HCT116 (cell line): ENCODE measurements around the gene FTO. TPM values are rescaled to one million over a fixed set of nuclear protein-coding genes. Genes with fewer than 3 reads are reported as not detected.

Source experiments
- ATAC-seq: fragments of 200-7000 bp; cut with Tn5 transposase; 2 replicates; pipeline ENCODE4 v1.9.1; 2020; ENCODE audit warnings: mild to moderate bottlenecking, moderate library complexity
- BruUV-seq: library from RNA; stranded (reverse); fragments of 400-500 nt; replicated peaks from 2 replicates; lab custom pipeline; 2021; lab: Mats Ljungman, UMichigan
- CTCF ChIA-PET: fragments of 300-600 bp; sonication (Branson Sonifier 250); formaldehyde crosslinking; loops from one replicate; lab custom pipeline; 2021; ENCODE audit warnings: antibody characterized with exemption; lab: Charles Lee
- POLR2A ChIA-PET: fragments of 300-600, 350-600 bp; sonication (Branson Sonifier 250); formaldehyde crosslinking; loops from one replicate; lab custom pipeline; 2021; ENCODE audit warnings: antibody characterized with exemption; lab: Charles Lee
- RAD21 ChIA-PET, 2 experiments: fragments of 300-600 bp; sonication (Branson Sonifier 250); formaldehyde crosslinking; loops; one replicate each; lab custom pipeline; 2023; ENCODE audit warnings: low total read pairs in 2 of 2; ENCODE audit not compliant: uncharacterized antibody in 2 of 2, unreplicated experiment in 2 of 2, low non-redundant PET in 1 of 2; lab: Charles Lee
- DNase-seq: peaks from one replicate; pipeline ENCODE4 v3.0.0-alpha.2; 2010; ENCODE audit warnings: low read depth, low spot score
- H2AFZ ChIP-seq: fragments of 200-600 bp; shearing (Covaris generic), sonication (generic); 2 replicates; pipeline ENCODE4 v1.6.1; 2017; ENCODE audit warnings: low read depth, mixed run types, mixed read lengths, antibody characterized with exemption, low read length; ENCODE audit not compliant: poor library complexity, severe bottlenecking
- H3K27ac ChIP-seq: 2 replicates; pipeline ENCODE4 v1.5.1; 2012; ENCODE audit warnings: low read depth, low read length
- H3K27me3 ChIP-seq: fragments of 200-600 bp; sonication (generic); 2 replicates; pipeline ENCODE4 v1.6.1; 2016; ENCODE audit warnings: mixed run types, low read length, mixed read lengths; ENCODE audit not compliant: insufficient read depth
- H3K36me3 ChIP-seq, 2 experiments: fragments of 200-500 bp in 1 of 2; fragments of 200-600 bp in 1 of 2; sonication (Bioruptor generic) in 1 of 2; sonication (generic) in 1 of 2; 2 replicates each; pipeline versions ENCODE4 v1.5.1 to v1.6.1; 2014 to 2016; ENCODE audit warnings: low read length in 2 of 2, inconsistent platforms in 1 of 2, mixed read lengths in 1 of 2, mixed run types in 1 of 2; ENCODE audit not compliant: insufficient read depth in 2 of 2, control insufficient read depth in 1 of 2
- H3K4me1 ChIP-seq, 2 experiments: fragments of 200-600 bp in 1 of 2; sonication (generic) in 1 of 2; 2 replicates each; pipeline versions ENCODE4 v1.5.1 to v1.6.1; 2012 to 2017; ENCODE audit warnings: low read length in 2 of 2, inconsistent platforms in 1 of 2, mild to moderate bottlenecking in 1 of 2, mixed read lengths in 1 of 2, mixed run types in 1 of 2, moderate library complexity in 1 of 2; ENCODE audit not compliant: insufficient read depth in 2 of 2, control insufficient read depth in 1 of 2
- H3K4me2 ChIP-seq: fragments of 200-600 bp; sonication (generic); 2 replicates; pipeline ENCODE4 v1.6.1; 2017; ENCODE audit warnings: mixed run types, low read length, mixed read lengths
- H3K4me3 ChIP-seq, 2 experiments: fragments of 200-600 bp in 1 of 2; sonication (generic) in 1 of 2; replicated peaks in 1 of 2; 2 replicates each; pipeline ENCODE4 v1.5.1; 2011 to 2016; ENCODE audit warnings: low read length in 2 of 2, control low read depth in 1 of 2, low read depth in 1 of 2, mild to moderate bottlenecking in 1 of 2, mixed read lengths in 1 of 2, mixed run types in 1 of 2
- H3K79me2 ChIP-seq: fragments of 200-600 bp; sonication (generic); 2 replicates; pipeline ENCODE4 v1.6.1; 2017; ENCODE audit warnings: mild to moderate bottlenecking, mixed run types, low read length, moderate library complexity, mixed read lengths; ENCODE audit not compliant: insufficient read depth
- H3K9ac ChIP-seq: fragments of 200-600 bp; sonication (generic); 2 replicates; pipeline ENCODE4 v1.6.1; 2016; ENCODE audit warnings: low read length, mixed read lengths
- H3K9me2 ChIP-seq: fragments of 200-600 bp; sonication (generic), shearing (Covaris generic); 2 replicates; pipeline ENCODE4 v1.6.1; 2017; ENCODE audit warnings: mixed run types, mild to moderate bottlenecking, moderate library complexity; ENCODE audit not compliant: insufficient read depth
- H3K9me3 ChIP-seq, 2 experiments: fragments of 200-500 bp in 1 of 2; fragments of 200-600 bp in 1 of 2; sonication (Bioruptor generic) in 1 of 2; sonication (generic) in 1 of 2; 2 replicates each; pipeline ENCODE4 v1.6.1; 2014 to 2017; ENCODE audit warnings: low read length in 2 of 2, mixed read lengths in 2 of 2, inconsistent platforms in 1 of 2, low read depth in 1 of 2, mild to moderate bottlenecking in 1 of 2, mixed run types in 1 of 2, moderate library complexity in 1 of 2; ENCODE audit not compliant: control insufficient read depth in 1 of 2, insufficient read depth in 1 of 2
- H4K20me1 ChIP-seq: fragments of 200-600 bp; sonication (generic), shearing (Covaris generic); 2 replicates; pipeline ENCODE4 v1.6.1; 2017; ENCODE audit warnings: mixed run types, mild to moderate bottlenecking, moderate library complexity; ENCODE audit not compliant: insufficient read depth
- CBX3 ChIP-seq: IDR thresholded peaks from 2 replicates; pipeline ENCODE4 v1.6.1; 2012; ENCODE audit warnings: low read depth
- CEBPB ChIP-seq: IDR thresholded peaks from 2 replicates; pipeline ENCODE4 v1.6.1; 2012; ENCODE audit warnings: low read depth
- CTCF ChIP-seq, 3 experiments: fragments of 200-600 bp in 1 of 3; sonication (generic) in 1 of 3; IDR thresholded peaks in 2 of 3; conservative IDR thresholded peaks in 1 of 3; 2 replicates each; pipeline ENCODE4 v1.5.1; 2012 to 2017; ENCODE audit warnings: low read depth in 2 of 3, low read length in 2 of 3, antibody characterized with exemption in 1 of 3, borderline replicate concordance in 1 of 3, control low read depth in 1 of 3, mild to moderate bottlenecking in 1 of 3, mixed read lengths in 1 of 3, mixed run types in 1 of 3, moderate library complexity in 1 of 3; ENCODE audit not compliant: insufficient read depth in 1 of 3
- EGR1 ChIP-seq: IDR thresholded peaks from 2 replicates; pipeline ENCODE4 v1.6.1; 2012; ENCODE audit warnings: low read depth
- ELF1 ChIP-seq: IDR thresholded peaks from 2 replicates; pipeline ENCODE4 v1.6.1; 2012; ENCODE audit warnings: low read depth, borderline replicate concordance
- EZH2 ChIP-seq: fragments of 200-600 bp; sonication (generic); IDR thresholded peaks from 2 replicates; pipeline ENCODE4 v1.6.1; 2017; ENCODE audit warnings: antibody characterized with exemption, mixed run types
- EZH2phosphoT487 ChIP-seq: fragments of 200-600 bp; IDR thresholded peaks from 2 replicates; pipeline ENCODE4 v1.6.1; 2018; ENCODE audit warnings: antibody characterized with exemption, borderline replicate concordance
- FOSL1 ChIP-seq: IDR thresholded peaks from 2 replicates; pipeline ENCODE4 v1.6.1; 2012; ENCODE audit warnings: low read depth
- JUND ChIP-seq: IDR thresholded peaks from 2 replicates; pipeline ENCODE4 v1.6.1; 2012
- MAX ChIP-seq: IDR thresholded peaks from 2 replicates; pipeline ENCODE4 v1.6.1; 2012
- POLR2AphosphoS5 ChIP-seq: IDR thresholded peaks from 2 replicates; pipeline ENCODE4 v1.6.1; 2011; ENCODE audit warnings: mild to moderate bottlenecking, low read depth, low read length, moderate library complexity
- RAD21 ChIP-seq: IDR thresholded peaks from 2 replicates; pipeline ENCODE4 v1.6.1; 2012; ENCODE audit warnings: low read depth, mild to moderate bottlenecking
- REST ChIP-seq: IDR thresholded peaks from 2 replicates; pipeline ENCODE4 v1.6.1; 2012; ENCODE audit warnings: low read depth
- SIN3A ChIP-seq: IDR thresholded peaks from 2 replicates; pipeline ENCODE4 v1.6.1; 2012; ENCODE audit warnings: low read depth
- SRF ChIP-seq: IDR thresholded peaks from 2 replicates; pipeline ENCODE4 v1.6.1; 2012; ENCODE audit warnings: low read depth
- TCF7L2 ChIP-seq: IDR thresholded peaks from 2 replicates; pipeline ENCODE4 v1.7.0; 2011; ENCODE audit warnings: borderline replicate concordance, inconsistent platforms; ENCODE audit not compliant: insufficient read depth, insufficient read length; ENCODE audit errors: extremely low read depth
- YY1 ChIP-seq: IDR thresholded peaks from 2 replicates; pipeline ENCODE4 v1.6.1; 2011; ENCODE audit warnings: low read length, low read depth, moderate library complexity, mild to moderate bottlenecking; ENCODE audit not compliant: insufficient replicate concordance; ENCODE audit errors: extremely low read depth
- ZBTB33 ChIP-seq: IDR thresholded peaks from 2 replicates; pipeline ENCODE4 v1.6.1; 2011; ENCODE audit warnings: mild to moderate bottlenecking, low read length, moderate library complexity; ENCODE audit not compliant: insufficient replicate concordance; ENCODE audit errors: extremely low read depth
- ZFX ChIP-seq: fragments of 450-650 bp; IDR thresholded peaks from 2 replicates; pipeline ENCODE4 v1.6.1; 2017
- intact Hi-C: fragments of 100-400 bp; cut with micrococcal nuclease; formaldehyde crosslinking; loops from 2 replicates; pipeline ENCODE4 v1.10.0; 2022
- total RNA-seq: library from RNA; stranded (reverse); gene quantifications from one replicate; pipeline ENCODE4 v1.2.1, GENCODE V29; 2021; ENCODE audit not compliant: unreplicated experiment

The FTO gene
- total RNA-seq, 1 experiment from 2014 or later = 55.2 TPM

- Histone ChIP-seq H3K9ac (no peak overlapping the region), H3K27me3 (no peaks in the 10 kb centered on the region), H3K79me2 (no peaks in the 10 kb centered on the region), H3K4me2 (no peak overlapping the region), H3K9me3 (no peaks in the 10 kb centered on the region), H3K27ac (no peak overlapping the region), H3K4me1 (no peaks in the 10 kb centered on the region), H4K20me1 (no peaks in the 10 kb centered on the region), H3K9me2 (no peaks in the 10 kb centered on the region), H3K36me3 (no peaks in the 10 kb centered on the region), H3K4me3 (no peak overlapping the region), H2AFZ (no peak overlapping the region)
- no TSS peak for BruUV-seq
- intact Hi-C loops = no loop called here
- POLR2A ChIA-PET = no interaction called here
- CTCF ChIA-PET = no interaction called here
- RAD21 ChIA-PET = no interaction called here
- TF ChIP-seq CBX3 (no peak), EZH2 (no peak), SIN3A (no peak), RAD21 (no peak), SRF (no peak), ZFX (no peak), TCF7L2 (no peak), EGR1 (no peak), ZBTB33 (no peak), JUND (no peak), YY1 (no peak), EZH2phosphoT487 (no peak), FOSL1 (no peak), POLR2AphosphoS5 (no peak), REST (no peak), ELF1 (no peak), CEBPB (no peak), MAX (no peak), CTCF (IDR thresholded peaks at IDR 0.05 in 2 of 3, conservative IDR thresholded peaks at IDR 0.05 in 1 of 3; ENCODE audit: borderline replicate concordance in 1 of 3, insufficient read depth in 1 of 3, low read depth in 2 of 3, low read length in 2 of 3) (no peak)
- no peak for ATAC-seq
- no peak for DNase-seq
These were observed 244.9 kb downstream of the FTO start for GRCh38 chr16:53948734-53949430.
